A549 treated with AZD9567 at 1 μM for 4 hours (cell line): ENCODE measurements around the gene SPSB3. TPM values are rescaled to one million over a fixed set of nuclear protein-coding genes. Genes with fewer than 3 reads are reported as not detected.

Experiments used
- total RNA-seq: library from RNA; stranded (reverse); fragments of 200-300 nt; extraction: Qiagen RNA extraction; gene quantifications from 5 replicates; pipeline ENCODE4 v1.2.3, GENCODE V29; 2022; ENCODE audit not compliant: insufficient read depth

Gene SPSB3
- 21.9 to 31.5 TPM (median 27.5 TPM) in 5 replicates for total RNA-seq

GRCh38 chr16:1782408-1783264, at the start of gene SPSB3, which contains the start of gene NUBP2:
TSS of gene SPSB3 (minus strand) at chr16:1782571. CDS start at chr16:1781483, 1,088 bp downstream.
TSS of gene NUBP2 (plus strand) at chr16:1782960. CDS start at chr16:1783021, 61 bp downstream.

GRCh38 chr16:1826691-1827573, 44.6 kb upstream of the SPSB3 start, which contains the start of the genes FAHD1 and HAGH:
TSS of gene FAHD1 (plus strand) at chr16:1827206. CDS start at chr16:1827239, 33 bp downstream.
TSS of gene HAGH (minus strand) at chr16:1826825. CDS start at chr16:1826787, 38 bp downstream.

GRCh38 chr16:1793578-1794220, 11.3 kb upstream of the SPSB3 start, which contains the start of gene IGFALS:
TSS of gene IGFALS (minus strand) at chr16:1793705. CDS start at chr16:1793652, 53 bp downstream.

GRCh38 chr16:1772908-1773702, 9.3 kb downstream of the SPSB3 start, which contains the start of gene MRPS34:
TSS of gene MRPS34 (minus strand) at chr16:1773134. CDS start at chr16:1773119, 15 bp downstream.

GRCh38 chr16:1772362-1772907, 9.9 kb downstream of the SPSB3 start, which contains the start of gene EME2:
TSS of gene EME2 (plus strand) at chr16:1772810. CDS start at chr16:1773228, 418 bp downstream.

GRCh38 chr16:1771188-1771863, 11.0 kb downstream of the SPSB3 start, which contains the start of gene NME3:
TSS of gene NME3 (minus strand) at chr16:1771543. CDS start at chr16:1771534, 9 bp downstream.

Other genes with a start within 250 kb of the SPSB3 start
- gene TMEM204, start 248.9 kb downstream of the SPSB3 start, total RNA-seq: 0.05 to 0.07 TPM (median 0.06 TPM) in 4 of 5 replicates, not detected in the other
- 5.4 to 9.4 TPM (median 8.5 TPM) in 5 replicates for gene IFT140, start 170.5 kb downstream of the SPSB3 start, total RNA-seq
- gene CRAMP1, start 170.2 kb downstream of the SPSB3 start, total RNA-seq: 10.3 to 19.6 TPM (median 16.7 TPM) in 5 replicates
- gene JPT2, start 104.3 kb downstream of the SPSB3 start, total RNA-seq: 156 to 277 TPM (median 157 TPM) in 5 replicates
- 46.1 to 71.8 TPM (median 63.2 TPM) in 5 replicates for gene MAPK8IP3, start 76.4 kb downstream of the SPSB3 start, total RNA-seq
- 25.1 to 64.0 TPM (median 61.2 TPM) in 5 replicates for gene NME3, start 11.0 kb downstream of the SPSB3 start, total RNA-seq
- 4.1 to 12.2 TPM (median 11.4 TPM) in 5 replicates for gene EME2, start 9.8 kb downstream of the SPSB3 start, total RNA-seq
- gene MRPS34, start 9.4 kb downstream of the SPSB3 start, total RNA-seq: 126 to 264 TPM (median 252 TPM) in 5 replicates
- 54.1 to 93.4 TPM (median 86.7 TPM) in 5 replicates for gene NUBP2, start 389 bp upstream of the SPSB3 start, total RNA-seq
- gene IGFALS, start 11.1 kb upstream of the SPSB3 start, total RNA-seq: 0.06 to 0.20 TPM (median 0.07 TPM) in 4 of 5 replicates, not detected in the other
- gene HAGH, start 44.3 kb upstream of the SPSB3 start, total RNA-seq: 64.2 to 78.9 TPM (median 76.2 TPM) in 5 replicates
- 45.9 to 58.9 TPM (median 47.9 TPM) in 5 replicates for gene FAHD1, start 44.6 kb upstream of the SPSB3 start, total RNA-seq
- 0.96 to 1.3 TPM (median 0.99 TPM) in 4 of 5 replicates, not detected in the other for gene MEIOB, start 89.6 kb upstream of the SPSB3 start, total RNA-seq
- gene HS3ST6, start 135.8 kb upstream of the SPSB3 start, total RNA-seq: 1.8 to 1.9 TPM (median 1.9 TPM) in 4 of 5 replicates, not detected in the other
- gene MSRB1, start 160.6 kb upstream of the SPSB3 start, total RNA-seq: 25.4 to 35.1 TPM (median 34.9 TPM) in 5 replicates
- 0.08 to 0.15 TPM in 2 of 5 replicates, not detected in the others for gene RPL3L, start 172.1 kb upstream of the SPSB3 start, total RNA-seq
- 238 to 284 TPM (median 251 TPM) in 5 replicates for gene NDUFB10, start 177.0 kb upstream of the SPSB3 start, total RNA-seq
- 3,446 to 5,640 TPM (median 5,518 TPM) in 5 replicates for gene RPS2, start 182.3 kb upstream of the SPSB3 start, total RNA-seq
- gene RNF151, start 184.3 kb upstream of the SPSB3 start, total RNA-seq: 0.11 TPM in 1 of 5 replicates, not detected in the others
- 31.4 to 44.1 TPM (median 40.6 TPM) in 5 replicates for gene TBL3, start 189.5 kb upstream of the SPSB3 start, total RNA-seq
- gene NOXO1, start 198.9 kb upstream of the SPSB3 start, total RNA-seq: 0.22 to 4.7 TPM (median 0.30 TPM) in 5 replicates
- 23.1 to 43.3 TPM (median 40.1 TPM) in 5 replicates for gene GFER, start 201.6 kb upstream of the SPSB3 start, total RNA-seq
- gene SYNGR3, start 207.4 kb upstream of the SPSB3 start, total RNA-seq: 3.9 to 8.9 TPM (median 7.8 TPM) in 5 replicates
- 51.5 to 66.8 TPM (median 63.1 TPM) in 5 replicates for gene ZNF598, start 227.2 kb upstream of the SPSB3 start, total RNA-seq
- 0.59 to 1.9 TPM (median 1.3 TPM) in 4 of 5 replicates, not detected in the other for gene NPW, start 237.2 kb upstream of the SPSB3 start, total RNA-seq
- 40.0 to 57.0 TPM (median 55.2 TPM) in 5 replicates for gene NHERF2, start 244.3 kb upstream of the SPSB3 start, total RNA-seq